ENCODE results near the gene TAAR9. TPM values are rescaled to one million over a fixed set of nuclear protein-coding genes. Genes with fewer than 3 reads are reported as not detected.
A peak's percentile ranks its signal among the peaks of the same experiment; 100 is the strongest.

TAAR9 gene
- total RNA-seq, 6 experiments from 2014 or later: not detected

DNA sequence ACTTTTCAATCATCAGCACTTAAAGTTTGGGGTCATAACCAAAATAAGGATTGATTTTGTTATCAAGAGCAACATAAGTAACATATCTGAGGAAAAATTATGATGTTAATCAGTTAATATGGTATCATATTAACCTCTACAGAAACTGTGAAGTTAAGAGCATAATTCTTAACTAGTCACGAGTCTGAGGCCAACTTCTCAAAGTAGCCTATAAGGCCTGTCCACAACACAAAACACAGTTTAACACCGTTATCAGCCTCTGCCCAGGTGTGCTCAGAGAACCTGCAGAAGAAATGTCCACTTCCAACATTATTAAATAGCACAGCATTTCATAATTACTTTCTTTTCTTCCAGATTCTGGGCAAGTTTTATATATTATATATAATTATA, 26.3 kb upstream of the TAAR9 start:
- H3K27me3 ChIP-seq: no peaks in the 10 kb centered on the region
- H3K4me1 ChIP-seq: peaks cover 0 to 14% (median 0%) of the 10 kb centered on the region in 4 donors
- peak overlapping the region; percentile 86 to 96 (median 91) for H3K4me3 ChIP-seq
- no peak for ATAC-seq
- DNase-seq: no peak
- intact Hi-C loops (cut with DNase I): no loop called here
- H3K9me3 ChIP-seq: no peaks in the 10 kb centered on the region
- H3K27ac ChIP-seq: peak overlapping the region in 2 of 3 donors; percentile 23 to 79
- TF ChIP-seq, protein P1, sequence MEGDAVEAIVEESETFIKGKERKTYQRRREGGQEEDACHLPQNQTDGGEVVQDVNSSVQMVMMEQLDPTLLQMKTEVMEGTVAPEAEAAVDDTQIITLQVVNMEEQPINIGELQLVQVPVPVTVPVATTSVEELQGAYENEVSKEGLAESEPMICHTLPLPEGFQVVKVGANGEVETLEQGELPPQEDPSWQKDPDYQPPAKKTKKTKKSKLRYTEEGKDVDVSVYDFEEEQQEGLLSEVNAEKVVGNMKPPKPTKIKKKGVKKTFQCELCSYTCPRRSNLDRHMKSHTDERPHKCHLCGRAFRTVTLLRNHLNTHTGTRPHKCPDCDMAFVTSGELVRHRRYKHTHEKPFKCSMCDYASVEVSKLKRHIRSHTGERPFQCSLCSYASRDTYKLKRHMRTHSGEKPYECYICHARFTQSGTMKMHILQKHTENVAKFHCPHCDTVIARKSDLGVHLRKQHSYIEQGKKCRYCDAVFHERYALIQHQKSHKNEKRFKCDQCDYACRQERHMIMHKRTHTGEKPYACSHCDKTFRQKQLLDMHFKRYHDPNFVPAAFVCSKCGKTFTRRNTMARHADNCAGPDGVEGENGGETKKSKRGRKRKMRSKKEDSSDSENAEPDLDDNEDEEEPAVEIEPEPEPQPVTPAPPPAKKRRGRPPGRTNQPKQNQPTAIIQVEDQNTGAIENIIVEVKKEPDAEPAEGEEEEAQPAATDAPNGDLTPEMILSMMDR (IDR thresholded peaks at IDR 0.05): no peak
- TF ChIP-seq POLR2A (IDR thresholded peaks at IDR 0.05): no peak
- no peaks in the 10 kb centered on the region for H3K36me3 ChIP-seq
- WGBS (ENCODE audit: insufficient coverage, low coverage, low lambda C conversion rate, missing lambda C conversion rate): 8% methylated on average over 2 of the region's 2 CpGs

DNA sequence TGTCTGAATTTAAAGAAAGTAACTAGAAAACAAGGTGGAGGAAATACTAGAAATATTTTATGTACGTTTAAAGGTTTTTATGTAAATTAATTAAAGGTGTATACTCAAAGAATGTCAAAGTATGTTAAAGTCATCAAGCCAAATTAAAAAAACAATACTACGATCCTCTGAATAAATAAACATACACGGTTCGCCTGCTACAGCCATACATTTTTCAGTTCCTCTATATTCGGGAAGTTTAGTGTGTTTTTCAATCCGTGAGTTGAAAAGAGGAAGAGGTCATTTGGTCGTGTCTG, 25.8 kb upstream of the TAAR9 start:
- H3K9me3 ChIP-seq: no peaks in the 10 kb centered on the region
- DNase-seq: no peak
- peaks cover 0 to 14% (median 0%) of the 10 kb centered on the region in 4 donors for H3K4me1 ChIP-seq
- 1% methylated on average over 7 of the region's 7 CpGs for WGBS (ENCODE audit: insufficient coverage, low coverage, low lambda C conversion rate, missing lambda C conversion rate)
- peak overlapping the region; percentile 70 to 92 (median 79) for H3K27ac ChIP-seq
- intact Hi-C loops (cut with DNase I): no loop called here
- TF ChIP-seq, protein P1 (IDR thresholded peaks at IDR 0.05): no peak
- no peak for TF ChIP-seq POLR2A (IDR thresholded peaks at IDR 0.05)
- ATAC-seq: no peak
- no peaks in the 10 kb centered on the region for H3K27me3 ChIP-seq
- peak overlapping the region; percentile 86 to 96 (median 91) for H3K4me3 ChIP-seq
- no peaks in the 10 kb centered on the region for H3K36me3 ChIP-seq

DNA sequence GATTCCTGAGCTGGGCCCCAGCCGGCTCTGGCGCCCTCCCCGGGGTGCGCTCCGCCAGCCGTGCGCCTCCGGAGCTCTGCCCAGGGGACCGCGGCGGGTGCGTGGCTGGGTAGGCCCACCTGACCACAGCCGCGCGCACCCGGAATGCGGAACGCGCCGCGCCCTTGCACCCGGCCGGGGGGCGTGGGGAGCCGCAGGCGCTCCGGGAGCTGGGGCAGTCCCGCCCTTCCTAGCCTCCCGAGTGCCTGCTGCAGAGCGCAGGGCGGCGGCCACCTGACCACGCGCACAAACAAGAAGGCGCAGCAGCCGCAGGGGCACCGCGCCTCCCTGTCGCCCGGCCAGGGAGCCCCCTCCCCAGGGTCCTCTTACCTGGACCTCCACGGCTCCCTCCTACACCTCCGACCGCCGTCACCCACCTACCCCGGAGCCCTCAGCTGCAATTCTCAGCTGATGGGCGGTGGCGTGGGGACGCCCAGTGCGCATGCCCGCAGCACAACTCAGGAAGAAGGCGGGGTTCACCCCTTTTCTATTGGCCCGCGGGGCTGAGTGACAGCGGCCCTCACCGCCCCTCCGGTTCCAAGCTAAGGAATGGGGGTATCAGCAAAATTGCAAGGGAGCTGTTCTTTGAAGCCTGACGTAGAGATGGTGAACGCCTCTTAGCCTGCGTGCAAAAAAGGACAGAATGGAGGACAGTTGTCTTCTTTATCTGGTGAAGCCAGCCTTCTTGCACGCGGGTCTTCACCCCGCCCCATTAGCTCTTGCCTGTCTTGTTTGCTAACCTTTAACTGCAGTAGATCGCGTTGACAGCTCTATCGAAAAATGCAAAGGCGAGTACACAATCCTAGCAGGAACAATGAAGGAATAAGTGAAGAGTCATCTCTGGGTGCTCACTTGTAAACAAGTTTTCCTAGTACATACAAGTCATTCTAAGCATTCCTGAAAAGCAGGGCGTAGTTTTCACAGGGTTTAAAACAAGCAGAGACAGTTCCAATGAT, 25.1 kb upstream of the TAAR9 start, which contains the start of gene STX7:
Gene STX7 (minus strand): TSS at position 479 of the 995 bp plus-strand sequence. CDS start 9,586 bp downstream, outside the sequence.
- peak within 1 kb of the TSS; percentile 70 to 92 (median 79) for H3K27ac ChIP-seq
- peaks cover 0 to 14% (median 0%) of the 10 kb centered on the region in 4 donors for H3K4me1 ChIP-seq
- peak within 1 kb of the TSS; percentile 86 to 96 (median 91) for H3K4me3 ChIP-seq
- ATAC-seq (peak; percentile 94 to 98 (median 96)), DNase-seq (peak; percentile 93 to 95 (median 95))
- no peaks in the 10 kb centered on the region for H3K9me3 ChIP-seq
- TF ChIP-seq, protein P1 (IDR thresholded peaks at IDR 0.05): peak in 1 of 4 donors; percentile 2
- peak; percentile 78 for TF ChIP-seq POLR2A (IDR thresholded peaks at IDR 0.05)
- intact Hi-C loops (cut with DNase I): no loop called here
- no peaks in the 10 kb centered on the region for H3K27me3 ChIP-seq
- H3K36me3 ChIP-seq: no peaks in the 10 kb centered on the region
- under 1% methylated on average over 24 of the region's 67 CpGs for WGBS (ENCODE audit: insufficient coverage, low coverage, low lambda C conversion rate, missing lambda C conversion rate)

DNA sequence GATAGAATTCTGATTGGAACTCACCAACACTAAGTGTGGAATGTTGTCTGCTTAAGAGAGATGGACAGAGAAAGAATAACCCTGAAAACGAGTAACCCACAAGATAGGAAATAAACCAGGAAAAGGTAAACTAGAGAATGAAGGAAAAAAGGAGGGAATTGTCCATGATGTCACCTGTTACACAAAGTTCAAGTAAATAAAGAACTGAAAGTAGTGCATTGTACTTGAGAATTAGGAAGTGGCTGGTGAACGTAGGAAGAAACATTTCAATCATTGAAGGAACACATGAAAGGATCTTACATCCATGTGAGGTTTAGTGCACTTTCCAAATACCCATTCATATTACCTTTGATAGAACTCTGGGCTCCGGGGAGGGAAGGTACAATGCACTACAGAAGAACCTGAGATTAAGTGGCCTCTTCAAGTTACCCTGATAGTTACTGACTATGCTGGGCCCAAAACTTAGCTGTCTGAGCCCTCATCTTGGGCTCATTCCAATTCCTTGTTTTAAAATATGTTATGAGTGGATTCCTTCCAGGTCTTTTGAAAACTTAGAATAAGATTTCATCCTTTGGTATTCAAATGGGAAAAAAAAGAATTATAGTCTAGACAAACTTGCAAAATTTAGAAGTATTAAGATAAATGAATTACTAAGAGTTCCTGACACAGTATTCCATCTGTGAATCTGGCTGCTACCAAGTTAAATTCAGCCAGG, 24.1 kb upstream of the TAAR9 start:
- H3K4me3 ChIP-seq: peak overlapping the region; percentile 86 to 96 (median 91)
- H3K27me3 ChIP-seq: no peaks in the 10 kb centered on the region
- ATAC-seq (peak in 2 of 4 donors; percentile 4 to 30), DNase-seq (no peak)
- TF ChIP-seq, protein P1 (IDR thresholded peaks at IDR 0.05): no peak
- TF ChIP-seq POLR2A (IDR thresholded peaks at IDR 0.05): no peak
- H3K27ac ChIP-seq: peak overlapping the region in 2 of 3 donors; percentile 79 to 92
- peaks cover 0 to 14% (median 0%) of the 10 kb centered on the region in 4 donors for H3K4me1 ChIP-seq
- H3K36me3 ChIP-seq: no peaks in the 10 kb centered on the region
- intact Hi-C loops (cut with DNase I): no loop called here
- no peaks in the 10 kb centered on the region for H3K9me3 ChIP-seq
- 6% methylated on average over 2 of the region's 3 CpGs for WGBS (ENCODE audit: insufficient coverage, low coverage, low lambda C conversion rate, missing lambda C conversion rate)
